Hepatocyte (in vitro differentiated cells): ENCODE results near the gene PCNT. TPM values are rescaled to one million over a fixed set of nuclear protein-coding genes. Genes with fewer than 3 reads are reported as not detected.
"Not testable (repeated sequence)": the region's sequence is repeated elsewhere in the genome, so short reads cannot be mapped to it uniquely, and the experiment has no call there.

Experiments used
- DNase-seq: peaks from one replicate; pipeline ENCODE4 v3.0.0-alpha.2; 2016; ENCODE audit warnings: low spot score
- H2AFZ ChIP-seq: fragments of 200-600 bp; sonication (generic); 2 replicates; pipeline ENCODE4 v1.6.0; 2016; ENCODE audit warnings: antibody characterized with exemption, mild to moderate bottlenecking
- H3K27ac ChIP-seq: fragments of 200-600 bp; sonication (generic); 2 replicates; pipeline ENCODE4 v1.5.1; 2016; ENCODE audit warnings: mild to moderate bottlenecking
- H3K27me3 ChIP-seq: fragments of 200-600 bp; sonication (generic); 2 replicates; pipeline ENCODE4 v1.6.1; 2016
- H3K36me3 ChIP-seq: fragments of 200-600 bp; sonication (generic); replicated peaks from 2 replicates; pipeline ENCODE4 v1.5.1; 2016; ENCODE audit warnings: low read depth; ENCODE audit not compliant: insufficient read depth
- H3K4me1 ChIP-seq: fragments of 200-600 bp; sonication (generic); 2 replicates; pipeline ENCODE4 v1.5.1; 2016; ENCODE audit warnings: mild to moderate bottlenecking, moderate library complexity; ENCODE audit not compliant: insufficient read depth
- H3K4me2 ChIP-seq: fragments of 200-600 bp; sonication (generic); 2 replicates; pipeline ENCODE4 v1.6.0; 2016
- H3K4me3 ChIP-seq: fragments of 200-600 bp; sonication (generic); 2 replicates; pipeline ENCODE4 v1.5.1; 2016; ENCODE audit warnings: mild to moderate bottlenecking
- H3K79me2 ChIP-seq: fragments of 200-600 bp; sonication (generic); 2 replicates; pipeline ENCODE4 v1.6.0; 2017; ENCODE audit warnings: mild to moderate bottlenecking
- H3K9me2 ChIP-seq: fragments of 200-600 bp; sonication (generic); replicated peaks from 2 replicates; pipeline ENCODE4 v1.6.0; 2017; ENCODE audit warnings: mild to moderate bottlenecking; ENCODE audit not compliant: insufficient read depth
- H3K9me3 ChIP-seq: fragments of 200-600 bp; sonication (generic); 2 replicates; pipeline ENCODE4 v1.5.1; 2016; ENCODE audit warnings: low read depth, mild to moderate bottlenecking
- H4K20me1 ChIP-seq: fragments of 200-600 bp; sonication (generic); 2 replicates; pipeline ENCODE4 v1.6.0; 2016; ENCODE audit warnings: mild to moderate bottlenecking; ENCODE audit not compliant: insufficient read depth, poor library complexity, severe bottlenecking
- EZH2 ChIP-seq: fragments of 200-600 bp; sonication (generic); IDR thresholded peaks from 2 replicates; pipeline ENCODE4 v1.6.1; 2016; ENCODE audit warnings: antibody characterized with exemption, mild to moderate bottlenecking, borderline replicate concordance
- EZH2phosphoT487 ChIP-seq: fragments of 200-600 bp; sonication (generic); IDR thresholded peaks from one replicate; pipeline ENCODE4 v1.6.1; 2018; ENCODE audit warnings: antibody characterized with exemption, mild to moderate bottlenecking, low read depth, moderate library complexity; ENCODE audit not compliant: unreplicated experiment, severe bottlenecking
- WGBS: methylation state at CpG from one replicate; pipeline ENCODE4 v1.1.6; 2016; ENCODE audit warnings: low lambda C conversion rate; ENCODE audit errors: missing lambda C conversion rate; 5-methylcytosine and 5-hydroxymethylcytosine counted together
- polyA plus RNA-seq: library from polyadenylated mRNA; unstranded; fragments of >200 nt; fragmentation: Nextera tagmentation; extraction: Ambion mirVana; gene quantifications from 2 replicates; pipeline ENCODE4 v1.2.1, GENCODE V29; 2016
- total RNA-seq: library from RNA; depleted of rRNA; stranded (reverse); fragments of >200 nt; gene quantifications from 2 replicates; pipeline ENCODE4 v1.2.3, GENCODE V29; 2014
- TF ChIP-seq, protein P1 (sequence below): fragments of 200-600 bp; sonication (generic); IDR thresholded peaks from 2 replicates; pipeline ENCODE4 v1.5.1; 2016; ENCODE audit warnings: antibody characterized with exemption, mild to moderate bottlenecking; ENCODE audit not compliant: poor library complexity

The PCNT gene
- total and polyA plus RNA-seq, 2 experiments from 2014 or later: 11.5 to 14.3 TPM

DNA sequence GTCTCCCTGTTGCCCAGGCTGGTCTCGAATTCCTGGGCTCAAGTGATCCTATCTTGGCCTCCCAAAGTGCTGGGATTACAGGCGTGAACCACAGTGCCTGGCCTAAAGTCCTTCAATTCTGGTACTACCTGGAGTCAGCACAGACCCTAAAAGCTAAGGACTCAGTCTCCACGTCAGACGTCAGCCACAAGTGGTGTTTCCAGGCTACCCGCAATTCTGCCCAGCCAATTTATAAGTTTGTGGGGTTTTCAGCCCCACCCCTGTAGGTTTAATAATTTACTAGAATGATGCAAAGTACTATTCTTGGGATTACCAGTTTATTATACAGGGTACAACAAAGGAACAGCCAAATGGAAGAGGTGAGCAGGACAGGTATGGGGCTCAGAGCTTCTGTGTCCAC, 124.2 kb downstream of the PCNT start:
- Histone ChIP-seq H3K4me1 (no peaks in the 10 kb centered on the region), H3K27me3 (no peaks in the 10 kb centered on the region)
- WGBS: 93% methylated on average over 5 of the region's 5 CpGs

DNA sequence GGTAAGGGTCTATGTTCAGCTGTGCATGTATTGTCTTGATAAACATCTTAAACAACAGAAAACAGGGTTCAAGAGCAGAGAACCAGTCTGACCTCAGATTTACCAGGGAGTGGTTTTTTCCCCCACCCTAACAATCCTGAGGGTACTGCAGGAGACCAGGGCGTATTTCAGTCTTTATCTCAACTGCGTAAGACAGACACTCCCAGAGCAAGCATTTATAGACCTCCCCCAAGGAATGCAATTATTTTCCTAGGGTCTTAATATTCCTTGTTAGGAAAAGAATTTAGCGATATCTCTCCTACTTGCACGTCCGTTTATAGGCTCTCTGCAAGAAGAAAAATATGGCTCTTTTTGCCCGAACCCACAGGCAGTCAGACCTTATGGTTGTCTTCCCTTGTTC, 124.9 kb downstream of the PCNT start:
- not testable (repeated sequence) for H3K27me3 ChIP-seq, DNase-seq, H4K20me1 ChIP-seq, H3K9me3 ChIP-seq, H3K4me1 ChIP-seq, H3K4me3 ChIP-seq, H2AFZ ChIP-seq, H3K36me3 ChIP-seq, H3K9me2 ChIP-seq, H3K4me2 ChIP-seq, H3K27ac ChIP-seq
- 94% methylated on average over 6 of the region's 6 CpGs for WGBS
- peaks cover 18% of the 10 kb centered on the region for H3K79me2 ChIP-seq

More for the DNA sequence above, 124.2 kb downstream of the PCNT start:
- TF ChIP-seq EZH2 (no peak), EZH2phosphoT487 (no peak)
- TF ChIP-seq, protein P1, sequence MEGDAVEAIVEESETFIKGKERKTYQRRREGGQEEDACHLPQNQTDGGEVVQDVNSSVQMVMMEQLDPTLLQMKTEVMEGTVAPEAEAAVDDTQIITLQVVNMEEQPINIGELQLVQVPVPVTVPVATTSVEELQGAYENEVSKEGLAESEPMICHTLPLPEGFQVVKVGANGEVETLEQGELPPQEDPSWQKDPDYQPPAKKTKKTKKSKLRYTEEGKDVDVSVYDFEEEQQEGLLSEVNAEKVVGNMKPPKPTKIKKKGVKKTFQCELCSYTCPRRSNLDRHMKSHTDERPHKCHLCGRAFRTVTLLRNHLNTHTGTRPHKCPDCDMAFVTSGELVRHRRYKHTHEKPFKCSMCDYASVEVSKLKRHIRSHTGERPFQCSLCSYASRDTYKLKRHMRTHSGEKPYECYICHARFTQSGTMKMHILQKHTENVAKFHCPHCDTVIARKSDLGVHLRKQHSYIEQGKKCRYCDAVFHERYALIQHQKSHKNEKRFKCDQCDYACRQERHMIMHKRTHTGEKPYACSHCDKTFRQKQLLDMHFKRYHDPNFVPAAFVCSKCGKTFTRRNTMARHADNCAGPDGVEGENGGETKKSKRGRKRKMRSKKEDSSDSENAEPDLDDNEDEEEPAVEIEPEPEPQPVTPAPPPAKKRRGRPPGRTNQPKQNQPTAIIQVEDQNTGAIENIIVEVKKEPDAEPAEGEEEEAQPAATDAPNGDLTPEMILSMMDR: no peak
- Histone ChIP-seq H3K4me2 (no peak overlapping the region), H3K9me3 (peaks cover 4% of the 10 kb centered on the region), H3K9me2 (no peaks in the 10 kb centered on the region), H3K27ac (no peak overlapping the region), H2AFZ (no peak overlapping the region), H3K36me3 (no peaks in the 10 kb centered on the region), H3K4me3 (no peak overlapping the region), H4K20me1 (no peaks in the 10 kb centered on the region), H3K79me2 (peaks cover 18% of the 10 kb centered on the region)
- no peak for DNase-seq

DNA sequence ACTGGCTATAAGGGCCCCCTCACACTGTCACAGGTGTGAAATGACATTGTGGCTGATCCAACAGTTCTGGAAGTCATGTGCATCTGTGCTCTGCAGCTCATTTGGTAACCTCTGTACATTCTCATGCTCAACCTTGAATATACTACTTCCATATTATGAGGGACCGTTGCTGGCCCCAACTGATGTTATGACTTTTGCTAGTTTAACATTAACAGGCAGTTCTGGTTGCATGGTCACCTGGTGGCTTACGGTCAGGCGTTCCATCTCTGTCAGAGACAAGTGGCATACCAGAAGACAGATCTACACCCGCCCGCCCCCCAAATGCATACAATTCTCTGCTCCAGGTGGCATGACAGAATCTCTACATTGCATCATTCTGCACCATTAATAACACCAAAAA, 128.8 kb downstream of the PCNT start:
- H3K4me3 ChIP-seq: no peak overlapping the region
- 75% methylated on average over 5 of the region's 5 CpGs for WGBS
- H3K9me2 ChIP-seq: no peaks in the 10 kb centered on the region
- H3K79me2 ChIP-seq: peaks cover 50% of the 10 kb centered on the region
- H3K4me2 ChIP-seq: no peak overlapping the region
- peak overlapping the region; percentile 6 for H3K27ac ChIP-seq
- DNase-seq: no peak
- no peaks in the 10 kb centered on the region for H3K36me3 ChIP-seq
- H4K20me1 ChIP-seq: no peaks in the 10 kb centered on the region
- H2AFZ ChIP-seq: no peak overlapping the region
- TF ChIP-seq, protein P1: no peak
- TF ChIP-seq EZH2phosphoT487: no peak
- no peak for TF ChIP-seq EZH2
- peaks cover 4% of the 10 kb centered on the region for H3K9me3 ChIP-seq
- H3K4me1 ChIP-seq: peaks cover 7% of the 10 kb centered on the region
- no peaks in the 10 kb centered on the region for H3K27me3 ChIP-seq

DNA sequence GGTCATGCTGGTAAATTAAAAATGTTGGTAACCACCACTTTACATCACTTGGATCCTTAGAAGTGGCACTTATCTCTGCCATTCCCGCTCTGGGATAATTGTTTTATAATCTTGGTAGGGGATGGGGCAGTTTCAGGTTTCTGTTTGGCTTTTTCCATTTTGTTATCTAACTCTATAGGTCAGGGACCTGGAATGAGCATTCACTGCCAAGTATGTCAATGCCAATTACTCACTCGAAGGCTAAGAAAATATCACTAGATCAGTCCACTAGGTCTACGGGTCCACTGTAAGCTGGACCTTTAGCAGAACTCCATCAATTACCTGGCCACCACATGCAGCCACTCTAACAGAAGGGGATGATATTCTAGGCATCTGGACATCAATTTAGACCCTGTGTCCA, 130.2 kb downstream of the PCNT start:
- Histone ChIP-seq H3K27ac (no peak overlapping the region), H3K4me1 (peaks cover 9% of the 10 kb centered on the region), H3K9me2 (no peaks in the 10 kb centered on the region), H2AFZ (no peak overlapping the region), H3K4me3 (no peak overlapping the region), H3K79me2 (peaks cover 55% of the 10 kb centered on the region), H4K20me1 (no peaks in the 10 kb centered on the region), H3K27me3 (no peaks in the 10 kb centered on the region), H3K36me3 (no peaks in the 10 kb centered on the region), H3K9me3 (peaks cover under 1% of the 10 kb centered on the region), H3K4me2 (no peak overlapping the region)
- WGBS: 58% methylated on average over 3 of the region's 3 CpGs
- TF ChIP-seq EZH2: no peak
- TF ChIP-seq, protein P1: no peak
- TF ChIP-seq EZH2phosphoT487: no peak
- DNase-seq: no peak
